Neutrophil (primary cell): ENCODE results near the gene SDCCAG8.

Experiments used
- H3K27ac ChIP-seq: fragments of 200-600 bp; sonication (generic); 2 replicates; pipeline ENCODE4 v1.5.1; 2016; ENCODE audit warnings: mild to moderate bottlenecking, moderate library complexity
- H3K27me3 ChIP-seq: fragments of 200-600 bp; sonication (generic); 2 replicates; pipeline ENCODE4 v1.6.0; 2016; ENCODE audit warnings: mild to moderate bottlenecking
- H3K36me3 ChIP-seq: fragments of 200-600 bp; sonication (generic); 2 replicates; pipeline ENCODE4 v1.5.1; 2017
- H3K4me1 ChIP-seq, 2 experiments: fragments of 200-600 bp in 1 of 2; sonication (generic) in 1 of 2; 1 replicate in 1 of 2; 2 replicates in 1 of 2; pipeline versions ENCODE4 v1.5.1 to v1.6.1; 2013 to 2016; ENCODE audit warnings: low read depth in 1 of 2, low read length in 1 of 2, mild to moderate bottlenecking in 1 of 2, moderate library complexity in 1 of 2; ENCODE audit not compliant: control insufficient read depth in 1 of 2, insufficient read depth in 1 of 2
- H3K4me3 ChIP-seq, 2 experiments: fragments of 200-600 bp in 1 of 2; sonication (generic) in 1 of 2; 1 replicate in 1 of 2; 2 replicates in 1 of 2; pipeline ENCODE4 v1.5.1; 2013 to 2016; ENCODE audit warnings: low read depth in 1 of 2, low read length in 1 of 2, mild to moderate bottlenecking in 1 of 2, moderate library complexity in 1 of 2
- H3K9me3 ChIP-seq: fragments of 200-600 bp; sonication (generic); 2 replicates; pipeline ENCODE4 v1.5.1; 2016
- TF ChIP-seq, protein P1 (sequence below): fragments of 200-600 bp; sonication (generic); IDR thresholded peaks from 2 replicates; pipeline ENCODE4 v1.5.1; 2016; ENCODE audit warnings: antibody characterized with exemption

SDCCAG8 gene

DNA sequence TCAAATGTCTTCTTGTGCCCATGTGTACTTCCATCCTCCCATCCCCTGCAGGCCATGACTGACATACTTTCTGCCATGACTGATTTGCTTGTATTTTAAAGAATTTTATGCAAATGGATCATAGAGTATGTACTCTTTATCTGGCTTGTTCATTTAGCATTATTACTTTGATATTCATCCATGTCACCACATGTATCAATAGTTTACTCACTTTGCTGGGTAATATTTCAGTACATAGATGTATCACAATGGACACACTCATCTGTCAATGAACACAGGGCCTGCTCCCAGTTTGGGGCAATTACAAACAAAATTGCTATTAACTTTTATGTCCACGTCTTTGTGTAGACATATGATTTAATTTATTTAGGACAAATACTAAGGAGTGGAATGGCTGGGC, 259.1 kb downstream of the SDCCAG8 start:
- TF ChIP-seq, protein P1, sequence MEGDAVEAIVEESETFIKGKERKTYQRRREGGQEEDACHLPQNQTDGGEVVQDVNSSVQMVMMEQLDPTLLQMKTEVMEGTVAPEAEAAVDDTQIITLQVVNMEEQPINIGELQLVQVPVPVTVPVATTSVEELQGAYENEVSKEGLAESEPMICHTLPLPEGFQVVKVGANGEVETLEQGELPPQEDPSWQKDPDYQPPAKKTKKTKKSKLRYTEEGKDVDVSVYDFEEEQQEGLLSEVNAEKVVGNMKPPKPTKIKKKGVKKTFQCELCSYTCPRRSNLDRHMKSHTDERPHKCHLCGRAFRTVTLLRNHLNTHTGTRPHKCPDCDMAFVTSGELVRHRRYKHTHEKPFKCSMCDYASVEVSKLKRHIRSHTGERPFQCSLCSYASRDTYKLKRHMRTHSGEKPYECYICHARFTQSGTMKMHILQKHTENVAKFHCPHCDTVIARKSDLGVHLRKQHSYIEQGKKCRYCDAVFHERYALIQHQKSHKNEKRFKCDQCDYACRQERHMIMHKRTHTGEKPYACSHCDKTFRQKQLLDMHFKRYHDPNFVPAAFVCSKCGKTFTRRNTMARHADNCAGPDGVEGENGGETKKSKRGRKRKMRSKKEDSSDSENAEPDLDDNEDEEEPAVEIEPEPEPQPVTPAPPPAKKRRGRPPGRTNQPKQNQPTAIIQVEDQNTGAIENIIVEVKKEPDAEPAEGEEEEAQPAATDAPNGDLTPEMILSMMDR = no peak
- H3K36me3 ChIP-seq = no peaks in the 10 kb centered on the region

DNA sequence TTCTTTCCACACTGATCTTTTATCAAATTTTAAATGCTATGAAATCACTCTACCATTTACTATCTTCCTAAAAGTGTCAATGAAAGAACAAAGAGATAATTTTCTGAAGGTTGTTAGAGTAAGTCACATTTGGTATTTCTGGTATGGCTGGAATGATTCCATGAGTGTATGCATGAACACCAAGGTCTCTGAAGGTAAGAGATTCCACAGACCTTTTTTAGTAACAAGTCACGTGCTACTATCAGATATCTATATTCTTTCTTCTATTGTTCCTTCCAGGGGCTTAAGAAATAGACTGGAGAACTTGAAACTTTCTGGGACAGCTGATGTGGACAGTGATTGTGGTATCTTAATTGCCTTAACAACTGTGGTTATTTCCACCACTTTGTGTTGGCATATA, 265.0 kb downstream of the SDCCAG8 start:
- Histone ChIP-seq H3K27ac (no peak overlapping the region), H3K9me3 (no peaks in the 10 kb centered on the region), H3K4me3 (no peak overlapping the region), H3K27me3 (no peaks in the 10 kb centered on the region), H3K36me3 (no peaks in the 10 kb centered on the region), H3K4me1 (no peaks in the 10 kb centered on the region)
- TF ChIP-seq, protein P1 = no peak

More for the DNA sequence above, 259.1 kb downstream of the SDCCAG8 start:
- H3K27ac ChIP-seq = no peak overlapping the region
- no peaks in the 10 kb centered on the region for H3K9me3 ChIP-seq
- H3K4me1 ChIP-seq = no peaks in the 10 kb centered on the region
- no peaks in the 10 kb centered on the region for H3K27me3 ChIP-seq
- no peak overlapping the region for H3K4me3 ChIP-seq

DNA sequence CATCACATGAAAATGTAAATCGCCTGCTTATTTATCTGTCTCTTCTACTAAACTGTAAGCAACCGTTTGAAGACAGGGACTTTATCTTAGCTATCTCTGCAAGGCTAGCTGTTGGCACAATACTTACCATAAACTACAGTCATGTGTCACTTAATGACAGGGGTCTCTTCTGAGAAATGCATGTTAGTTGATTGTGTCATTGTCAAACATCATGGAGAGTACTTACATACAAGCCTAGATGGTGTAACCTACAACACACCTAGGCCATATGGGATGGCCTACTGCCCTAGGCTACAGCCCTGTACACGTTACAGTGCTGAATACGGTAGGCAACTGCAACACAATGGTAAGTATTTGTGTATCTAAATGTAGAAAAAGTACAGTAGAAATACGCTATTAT, 267.9 kb downstream of the SDCCAG8 start:
- H3K36me3 ChIP-seq = no peaks in the 10 kb centered on the region
- no peaks in the 10 kb centered on the region for H3K27me3 ChIP-seq
- no peak overlapping the region for H3K4me3 ChIP-seq
- H3K27ac ChIP-seq = no peak overlapping the region
- no peaks in the 10 kb centered on the region for H3K4me1 ChIP-seq
- TF ChIP-seq, protein P1 = no peak
- no peaks in the 10 kb centered on the region for H3K9me3 ChIP-seq

DNA sequence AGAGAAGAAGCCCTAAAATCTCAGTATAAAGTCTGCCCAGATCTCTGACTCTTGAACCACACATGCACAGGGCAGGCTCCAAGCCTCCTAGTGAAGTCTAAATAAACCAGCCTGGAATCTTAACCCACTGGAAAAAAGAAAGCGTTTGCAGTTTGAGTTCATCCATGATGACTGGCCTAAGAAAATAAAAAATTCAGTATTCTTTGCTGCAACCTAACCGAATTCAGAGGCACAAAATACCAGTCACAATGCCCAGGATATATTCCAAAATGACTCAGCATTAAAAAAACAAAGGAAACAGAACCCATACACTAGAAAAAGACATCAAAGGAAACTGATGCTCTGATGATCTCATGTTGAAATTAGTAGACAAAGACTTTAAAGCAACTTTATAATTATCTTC, 269.2 kb downstream of the SDCCAG8 start:
- no peak overlapping the region for H3K4me3 ChIP-seq
- TF ChIP-seq, protein P1 = no peak
- H3K27me3 ChIP-seq = no peaks in the 10 kb centered on the region
- no peaks in the 10 kb centered on the region for H3K4me1 ChIP-seq
- no peak overlapping the region for H3K27ac ChIP-seq
- H3K36me3 ChIP-seq = no peaks in the 10 kb centered on the region
- no peaks in the 10 kb centered on the region for H3K9me3 ChIP-seq

DNA sequence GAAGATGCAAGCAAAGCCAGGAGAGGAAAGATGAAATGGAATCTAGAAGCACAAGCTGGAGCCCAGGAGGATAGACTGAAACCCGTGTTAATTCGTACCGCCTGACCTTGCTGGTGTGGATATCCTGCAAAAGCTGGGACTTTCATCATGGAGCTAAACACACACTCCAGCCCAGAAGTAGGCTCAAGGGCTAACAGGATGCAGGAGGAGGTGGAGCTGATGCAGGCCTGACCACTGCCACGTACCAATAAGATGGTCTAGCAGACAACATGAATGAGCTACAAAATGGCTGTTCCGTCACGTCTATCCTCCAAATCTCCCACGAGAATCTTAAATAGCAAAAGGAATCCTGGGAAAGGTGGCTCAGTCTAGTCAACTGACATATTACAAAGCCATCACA, 270.3 kb downstream of the SDCCAG8 start:
- no peaks in the 10 kb centered on the region for H3K27me3 ChIP-seq
- no peaks in the 10 kb centered on the region for H3K4me1 ChIP-seq
- no peaks in the 10 kb centered on the region for H3K9me3 ChIP-seq
- TF ChIP-seq, protein P1 = no peak
- H3K36me3 ChIP-seq = no peaks in the 10 kb centered on the region
- no peak overlapping the region for H3K27ac ChIP-seq
- H3K4me3 ChIP-seq = no peak overlapping the region
